Stimulated activated CD4-positive, alpha-beta T cell treated with anti-CD3 and anti-CD28 coated beads, Interleukin-4, amount 100 ng/mL, for 24 hours (primary cell): ENCODE results near the gene CAMTA1.
"Not testable (repeated sequence)": the region's sequence is repeated elsewhere in the genome, so short reads cannot be mapped to it uniquely, and the experiment has no call there.

ENCODE experiments used
- DNase-seq: peaks from one replicate; pipeline ENCODE4 v3.0.0-alpha.2; 2020

The CAMTA1 gene

DNA sequence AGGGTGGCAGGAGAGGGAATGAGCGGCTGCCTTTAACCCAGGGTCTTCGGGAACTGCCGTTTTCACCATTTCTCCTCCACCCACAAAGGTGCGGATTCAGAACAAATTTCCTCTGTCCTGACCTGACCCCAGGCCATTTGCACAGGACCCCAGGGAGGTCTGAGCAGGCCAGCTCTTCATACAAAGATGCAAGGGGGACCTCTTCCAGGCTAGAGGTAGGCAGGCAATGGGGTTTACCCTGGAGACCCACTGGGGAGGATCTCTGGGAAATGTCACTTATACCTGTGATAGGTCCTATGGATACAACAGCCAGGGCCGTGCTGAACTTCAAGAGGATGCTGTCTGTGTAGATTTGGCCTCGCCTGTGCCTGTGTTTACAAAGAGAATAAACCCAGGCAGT, 896.1 kb downstream of the CAMTA1 start:
- DNase-seq, result no peak

GRCh38 chr1:7683521-7683920, 898.3 kb downstream of the CAMTA1 start:
- DNase-seq, result no peak

DNA sequence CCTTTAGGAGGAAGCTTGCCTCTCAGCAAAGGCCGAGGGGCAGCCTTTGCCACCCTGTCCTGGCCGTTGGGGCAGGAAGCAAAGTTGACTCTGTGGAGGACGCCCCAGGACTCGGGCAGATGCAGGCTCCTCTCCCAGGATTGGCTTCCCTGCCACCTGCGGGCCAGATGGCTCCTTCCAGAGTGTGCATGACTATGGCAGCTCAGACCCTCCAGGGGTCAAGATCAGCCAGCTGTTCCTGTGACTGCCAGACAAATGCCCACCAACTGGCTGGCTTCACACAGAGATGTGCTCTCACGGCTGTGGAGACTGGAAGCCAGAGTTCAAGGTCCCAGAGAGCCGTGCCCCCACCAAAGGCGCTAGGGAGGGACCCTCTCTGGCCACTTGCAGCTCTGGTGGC, 898.9 kb downstream of the CAMTA1 start:
- DNase-seq, result no peak

DNA sequence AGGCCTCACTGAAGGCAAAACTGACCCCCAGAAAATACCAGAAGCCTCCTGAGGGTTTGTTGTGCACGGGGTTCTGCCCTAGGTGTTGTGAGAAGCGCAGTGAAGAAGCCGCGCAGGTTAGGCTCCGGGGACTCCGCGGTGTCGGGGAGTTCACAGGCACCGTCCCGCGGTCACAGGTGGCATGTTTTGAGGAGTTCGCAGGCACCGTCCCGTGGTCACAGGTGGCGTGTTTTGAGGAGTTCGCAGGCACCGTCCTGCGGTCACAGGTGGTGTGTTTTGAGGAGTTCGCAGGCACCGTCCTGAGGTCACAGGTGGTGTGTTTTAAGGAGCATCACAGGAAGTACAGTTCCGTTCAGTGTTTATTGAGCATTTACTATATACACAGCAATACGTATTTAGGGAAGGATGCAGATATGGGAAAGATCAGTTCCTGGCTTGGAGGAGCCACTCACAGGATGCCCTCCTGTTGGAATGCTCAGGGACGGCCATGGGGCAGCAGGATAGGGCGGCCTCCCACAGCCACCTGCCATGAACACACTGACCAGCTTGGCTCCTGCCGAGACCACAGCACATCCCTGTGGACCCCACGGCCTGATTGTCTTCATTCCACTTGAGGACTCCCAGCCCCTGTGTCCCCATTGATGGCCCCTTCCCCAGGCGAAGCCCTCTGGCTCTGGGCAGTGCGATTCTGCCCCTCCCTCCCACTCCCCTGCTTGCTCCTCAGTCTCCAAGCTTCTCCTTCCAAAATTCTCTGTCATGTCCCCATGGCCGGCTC, 899.8 kb downstream of the CAMTA1 start:
- DNase-seq, result no peak

- DNase-seq, result no peak
Observed at GRCh38 chr1:7686301-7686850, 901.1 kb downstream of the CAMTA1 start.

DNA sequence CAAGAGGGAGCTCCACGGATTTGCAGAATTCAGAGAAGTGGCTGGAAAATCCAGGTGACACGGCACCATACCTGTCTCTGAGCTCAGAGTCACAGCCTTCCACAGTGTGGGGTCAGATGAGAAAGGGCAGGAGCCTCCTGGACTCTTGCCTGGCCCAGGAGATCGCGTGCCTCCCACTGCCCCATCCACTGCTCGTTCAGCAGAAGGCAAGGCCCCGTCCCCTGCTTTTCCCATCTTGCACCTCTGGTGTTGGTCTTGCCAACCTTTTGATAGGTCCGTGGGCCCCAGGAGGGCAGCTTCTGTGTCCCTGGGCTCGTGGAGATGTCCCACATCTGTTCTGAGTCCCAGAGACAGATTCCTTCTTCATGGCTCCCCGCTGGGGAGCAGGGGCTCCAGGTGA, 902.2 kb downstream of the CAMTA1 start:
- no peak for DNase-seq

DNA sequence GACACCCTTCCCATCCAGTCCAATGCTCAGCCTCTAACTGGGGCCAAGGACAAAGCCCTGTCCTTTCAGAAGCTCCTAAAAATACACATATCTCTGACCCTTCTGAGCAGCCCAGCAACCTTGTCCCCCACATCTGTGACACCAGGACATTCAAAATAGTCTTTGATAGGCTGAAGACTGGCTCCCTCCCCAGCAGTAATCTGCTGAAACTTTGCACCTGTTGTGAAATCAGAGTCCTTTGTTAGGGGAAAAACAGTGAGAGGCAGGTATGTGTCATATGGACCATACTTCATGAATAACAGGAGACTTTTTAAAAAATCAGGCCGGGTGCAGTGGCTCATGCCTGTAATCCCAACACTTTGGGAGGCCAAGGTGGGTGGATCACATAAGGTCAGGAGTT, 903.4 kb downstream of the CAMTA1 start:
- DNase-seq, result no peak

DNA sequence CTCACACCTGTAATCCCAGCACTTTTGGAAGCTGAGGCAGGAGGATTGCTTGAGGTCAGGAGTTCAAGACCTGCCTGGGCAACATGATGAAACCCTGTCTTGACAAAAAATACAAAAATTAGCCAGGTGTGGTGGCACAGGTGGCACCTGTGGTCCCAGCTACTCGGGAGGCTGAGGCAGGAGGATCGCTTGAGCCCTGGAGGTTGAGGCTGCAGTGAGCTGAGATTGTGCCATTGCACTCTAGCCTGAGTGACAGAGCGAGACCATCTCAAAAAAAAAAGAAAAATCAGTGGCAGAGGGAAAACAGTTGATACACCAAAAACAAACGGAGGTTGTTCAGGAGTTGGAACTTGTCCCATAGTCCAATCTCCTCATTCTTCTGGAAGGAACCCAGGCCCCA, 904.1 kb downstream of the CAMTA1 start:
- not testable (repeated sequence) for DNase-seq

DNA sequence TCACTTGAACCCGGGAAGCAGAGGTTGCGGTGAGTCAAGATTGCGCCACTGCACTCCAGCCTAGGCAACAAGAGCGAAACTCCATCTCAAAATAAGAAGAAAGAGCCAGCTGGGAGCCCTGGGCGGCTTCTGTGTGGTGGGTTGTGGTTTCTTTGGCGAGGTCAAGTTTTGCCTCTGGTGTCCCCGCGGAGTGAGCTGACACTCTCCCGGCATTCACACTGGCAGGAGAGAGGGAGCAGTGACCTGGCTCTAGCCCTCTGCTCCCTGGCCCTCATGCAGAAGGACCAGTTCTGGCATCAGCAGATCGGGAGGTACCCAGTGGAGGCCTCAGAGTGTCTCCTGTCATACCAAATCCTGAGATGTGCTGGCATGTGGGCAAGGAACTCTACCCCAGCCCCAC, 904.8 kb downstream of the CAMTA1 start:
- no peak for DNase-seq

GRCh38 chr1:7690496-7691182, 905.4 kb downstream of the CAMTA1 start:
- DNase-seq, result no peak

GRCh38 chr1:7691576-7691975, 906.3 kb downstream of the CAMTA1 start:
- no peak for DNase-seq

GRCh38 chr1:7692005-7692404, 906.8 kb downstream of the CAMTA1 start:
- DNase-seq, result no peak

DNA sequence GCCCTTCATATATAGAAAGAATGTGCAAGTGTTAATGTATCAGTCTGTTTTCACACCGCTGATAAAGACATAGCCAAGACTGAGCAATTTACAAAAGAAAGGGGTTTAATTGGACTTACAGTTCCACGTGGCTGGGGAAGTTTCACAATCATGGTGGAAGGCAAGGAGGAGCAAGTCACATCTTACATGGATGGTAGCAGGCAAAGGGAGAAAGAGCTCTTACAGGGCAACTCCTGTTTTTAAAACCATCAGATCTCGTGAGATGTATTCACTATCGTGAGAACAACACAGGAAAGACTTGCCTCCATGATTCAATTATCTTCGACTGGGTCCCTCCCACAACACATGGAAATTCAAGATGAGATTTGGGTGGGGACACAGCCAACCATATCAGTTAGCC, 907.8 kb downstream of the CAMTA1 start:
- not testable (repeated sequence) for DNase-seq

GRCh38 chr1:7693662-7694061, 908.4 kb downstream of the CAMTA1 start:
- no peak for DNase-seq

- no peak for DNase-seq
Observed at GRCh38 chr1:7694600-7695496, 909.6 kb downstream of the CAMTA1 start.

DNA sequence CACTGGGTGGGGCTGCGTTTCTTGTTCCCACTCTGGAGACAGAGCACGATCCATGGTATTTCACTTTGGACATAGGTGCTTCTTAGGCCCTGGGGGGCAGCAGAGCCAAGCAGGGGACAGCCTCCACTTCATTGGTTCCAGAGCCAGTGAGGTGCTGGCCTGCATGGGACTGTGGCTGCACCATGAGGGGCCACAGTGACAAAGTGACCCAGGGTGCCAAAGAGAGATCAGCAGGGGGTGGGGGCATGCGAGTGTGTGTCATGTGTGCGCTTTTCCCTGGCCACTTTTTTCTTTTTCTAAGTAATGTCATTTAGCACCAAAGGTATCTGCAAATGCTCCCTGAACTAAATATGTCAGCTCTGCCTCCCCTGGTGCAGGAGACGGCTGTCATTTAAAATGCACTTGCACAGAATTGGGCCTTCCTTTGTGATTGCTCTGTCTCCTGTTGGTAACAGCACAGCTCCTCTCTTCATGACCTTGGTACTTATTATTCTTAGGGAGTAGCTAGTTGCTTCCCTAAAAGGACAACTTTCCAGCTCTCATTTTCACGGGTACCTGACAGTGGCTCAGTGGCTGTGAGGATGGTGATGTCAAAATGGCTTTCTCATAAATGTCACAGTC, 910.4 kb downstream of the CAMTA1 start:
- DNase-seq, result no peak

DNA sequence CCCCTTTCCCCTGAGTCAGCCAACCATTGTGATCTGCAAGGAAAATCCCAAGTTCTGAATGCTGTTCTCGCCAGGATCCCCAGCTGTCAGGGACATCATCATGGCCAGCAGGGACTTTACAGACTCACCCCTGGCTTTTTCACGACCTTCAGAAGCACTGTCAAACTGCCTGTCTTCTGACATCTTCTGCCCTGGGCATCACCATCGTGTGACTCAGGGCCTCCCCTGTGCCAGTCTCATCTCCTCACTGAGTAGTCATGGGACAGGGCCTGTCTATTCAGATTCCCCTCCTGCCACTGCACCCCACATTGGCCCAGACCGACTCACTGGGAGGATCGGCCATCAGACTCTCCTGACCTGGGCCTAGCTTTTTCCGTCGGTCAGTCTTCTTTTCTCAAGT, 913.4 kb downstream of the CAMTA1 start:
- no peak for DNase-seq

GRCh38 chr1:7702365-7702764, 917.1 kb downstream of the CAMTA1 start:
- no peak for DNase-seq

DNA sequence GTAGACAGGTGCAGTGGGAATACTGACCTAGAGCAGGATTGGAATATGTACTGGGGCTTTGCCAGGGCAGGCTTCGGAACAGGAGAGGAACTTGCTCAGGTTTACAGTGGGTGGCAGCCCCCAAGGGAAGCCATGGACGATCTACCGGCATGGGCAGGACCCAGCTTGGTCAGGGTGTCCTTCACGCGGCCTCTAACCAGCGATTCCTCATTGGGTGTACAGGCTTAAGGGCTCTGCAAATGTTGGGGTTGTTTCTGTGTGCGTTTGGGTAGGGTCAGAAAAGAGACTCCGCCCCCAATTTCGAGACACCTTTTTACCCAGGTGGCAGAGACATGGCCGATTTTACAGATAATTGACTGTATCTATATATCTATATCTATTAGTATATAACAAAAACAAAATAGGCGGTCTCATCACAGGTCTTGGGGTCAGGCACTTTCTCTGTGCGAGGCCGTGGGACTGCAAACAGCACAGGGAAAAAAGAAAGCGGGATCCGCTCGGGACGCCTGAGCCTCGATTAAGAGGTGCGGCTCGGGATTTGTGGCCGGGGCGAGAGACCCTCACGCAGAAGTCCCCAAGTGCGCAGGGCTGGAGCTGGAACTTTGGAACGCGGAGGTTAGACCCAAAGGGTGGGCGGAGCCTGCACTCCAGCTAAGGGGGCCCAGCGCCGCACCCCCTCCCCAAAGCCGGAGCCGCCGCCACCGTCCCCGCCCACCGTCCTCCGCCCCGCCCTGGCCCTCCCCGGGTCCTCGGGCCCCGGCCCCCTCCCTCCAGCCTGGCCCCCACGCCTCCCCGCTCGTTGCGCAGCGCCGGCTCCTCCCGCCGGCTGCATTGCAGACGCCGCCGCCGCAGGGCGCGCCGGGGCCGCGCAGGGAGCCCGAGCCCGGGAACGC, 918.3 kb downstream of the CAMTA1 start:
- DNase-seq, result no peak

- DNase-seq, result peak; percentile 91
Observed at GRCh38 chr1:7704214-7705047, 919.2 kb downstream of the CAMTA1 start.
